ENCODE results near the gene EIF1.
"Not testable (repeated sequence)": the region's sequence is repeated elsewhere in the genome, so short reads cannot be mapped to it uniquely, and the experiment has no call there.

The EIF1 gene

DNA sequence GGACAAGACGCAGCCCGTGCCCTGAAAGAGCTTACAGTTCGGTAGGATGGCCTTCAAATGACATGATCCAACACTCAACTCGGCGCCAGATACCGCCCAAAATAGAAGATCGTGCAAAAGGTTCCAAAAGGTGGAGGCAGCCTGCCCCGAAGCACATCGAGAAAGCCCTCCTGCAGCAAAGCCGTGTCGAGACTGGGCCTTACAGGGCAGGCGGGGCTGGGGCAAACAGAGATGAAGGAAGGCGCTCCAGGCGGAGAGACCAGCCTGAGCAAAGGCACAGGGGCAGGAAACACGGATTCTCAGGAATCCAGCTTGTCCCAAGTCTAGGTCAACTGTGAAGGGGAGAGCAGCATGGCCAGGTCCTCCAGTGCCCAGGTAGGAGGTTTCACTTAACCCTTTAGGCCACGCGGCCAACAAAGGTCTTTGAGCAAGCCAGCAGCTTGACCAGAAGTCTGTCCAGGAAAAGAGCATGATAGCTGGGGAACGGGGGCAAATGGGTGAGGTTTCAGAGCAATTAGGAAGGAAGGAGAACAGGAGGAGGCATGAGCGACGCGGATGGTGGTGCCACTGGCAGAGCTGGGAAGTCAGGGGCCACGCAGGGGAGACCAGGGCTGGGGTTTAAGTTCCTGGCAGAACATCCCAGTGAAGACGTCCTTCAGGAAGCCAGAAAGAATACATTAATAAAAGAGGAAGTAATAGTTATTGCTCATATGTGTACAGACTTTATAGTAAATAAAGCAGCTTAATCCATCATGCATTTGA is 21.2 kb upstream of the EIF1 start:
- Histone ChIP-seq H3K27ac (ENCODE audit: low read length, poor library complexity, severe bottlenecking) (no peak overlapping the region), H3K9ac (ENCODE audit: low read length) (peak overlapping the region; percentile 80), H3K27me3 (ENCODE audit: control insufficient read depth in 1 of 2, insufficient read depth in 1 of 2, low read length in 2 of 2) (no peaks in the 10 kb centered on the region), H3K9me3 (ENCODE audit: control insufficient read depth, low read length) (no peaks in the 10 kb centered on the region), H3K36me3 (ENCODE audit: control insufficient read depth in 1 of 2, insufficient read depth in 2 of 2, low read depth in 1 of 2, low read length in 2 of 2) (no peaks in the 10 kb centered on the region), H3K79me1 (replicated peaks; ENCODE audit: low read length, poor library complexity, severe bottlenecking) (no peaks in the 10 kb centered on the region), H4K8ac (ENCODE audit: low read length) (peak overlapping the region; percentile 4), H3K4me2 (ENCODE audit: low read length, poor library complexity, severe bottlenecking) (no peak overlapping the region), H2BK5ac (ENCODE audit: low read depth, low read length, poor library complexity, severe bottlenecking) (no peak overlapping the region), H2AFZ (ENCODE audit: low read depth, low read length) (peak overlapping the region; percentile 59), H2BK12ac (ENCODE audit: low read length in 2 of 2) (peak overlapping the region; percentile 14 to 89), H2BK15ac (ENCODE audit: low read depth, poor library complexity, severe bottlenecking) (no peak overlapping the region), H3K18ac (ENCODE audit: low read depth in 1 of 2, low read length in 2 of 2) (peak overlapping the region in 1 of 2 experiments; percentile 55), H3K14ac (ENCODE audit: low read length in 2 of 2) (no peak overlapping the region), H4K91ac (ENCODE audit: low read length) (peak overlapping the region; percentile 15), H3K4me1 (ENCODE audit: control insufficient read depth, insufficient read depth, low read depth, low read length) (peaks cover 37% of the 10 kb centered on the region), H2BK120ac (ENCODE audit: low read depth, low read length) (no peak overlapping the region), H3K4ac (ENCODE audit: low read depth in 1 of 2, low read length in 2 of 2) (peak overlapping the region; percentile 17 to 29), H3K23ac (ENCODE audit: low read length in 2 of 2) (no peak overlapping the region), H3K4me3 (ENCODE audit: insufficient read depth in 1 of 2, low read depth in 1 of 2, low read length in 2 of 2) (peak overlapping the region in 1 of 2 experiments; percentile 72), H2AK5ac (ENCODE audit: low read length, severe bottlenecking) (peak overlapping the region; percentile 67)
- DNase-seq: no peak
- 57% methylated on average over 22 of the region's 23 CpGs for WGBS

DNA sequence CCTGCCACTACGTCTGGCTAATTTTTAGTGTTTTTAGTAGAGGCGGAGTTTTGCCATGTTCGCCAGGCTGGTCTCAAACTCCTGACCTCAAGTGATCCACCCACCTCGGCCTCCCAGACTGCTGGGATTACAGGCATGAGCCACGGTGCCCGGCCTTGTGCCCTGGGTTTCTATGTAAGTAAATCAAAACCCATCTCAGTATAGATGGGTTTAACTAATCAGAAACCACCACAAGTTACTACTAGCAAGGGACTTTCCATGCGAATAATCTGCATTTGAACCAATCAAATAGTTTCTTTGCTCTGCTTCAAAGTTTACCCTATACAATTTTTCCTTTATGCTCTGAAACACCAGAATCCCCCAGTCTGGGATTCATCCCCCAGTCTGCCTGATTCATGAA is 16.5 kb upstream of the EIF1 start:
- no peak overlapping the region for H2BK120ac ChIP-seq (ENCODE audit: low read depth, low read length)
- peaks cover 21% of the 10 kb centered on the region for H3K4me1 ChIP-seq (ENCODE audit: control insufficient read depth, insufficient read depth, low read depth, low read length)
- no peak overlapping the region for H3K4me2 ChIP-seq (ENCODE audit: low read length, poor library complexity, severe bottlenecking)
- H3K36me3 ChIP-seq (ENCODE audit: control insufficient read depth in 1 of 2, insufficient read depth in 2 of 2, low read depth in 1 of 2, low read length in 2 of 2): no peaks in the 10 kb centered on the region
- H2AK5ac ChIP-seq (ENCODE audit: low read length, severe bottlenecking): no peak overlapping the region
- WGBS: 94% methylated on average over 7 of the region's 7 CpGs
- no peak overlapping the region for H3K9ac ChIP-seq (ENCODE audit: low read length)
- no peak overlapping the region for H3K4me3 ChIP-seq (ENCODE audit: insufficient read depth in 1 of 2, low read depth in 1 of 2, low read length in 2 of 2)
- no peak overlapping the region for H2AFZ ChIP-seq (ENCODE audit: low read depth, low read length)
- no peak overlapping the region for H2BK15ac ChIP-seq (ENCODE audit: low read depth, poor library complexity, severe bottlenecking)
- H3K27ac ChIP-seq (ENCODE audit: low read length, poor library complexity, severe bottlenecking): no peak overlapping the region
- H3K18ac ChIP-seq (ENCODE audit: low read depth in 1 of 2, low read length in 2 of 2): no peak overlapping the region
- H3K4ac ChIP-seq (ENCODE audit: low read depth in 1 of 2, low read length in 2 of 2): no peak overlapping the region
- no peak for DNase-seq
- no peak overlapping the region for H3K14ac ChIP-seq (ENCODE audit: low read length in 2 of 2)
- no peak overlapping the region for H3K23ac ChIP-seq (ENCODE audit: low read length in 2 of 2)
- H3K79me1 ChIP-seq (replicated peaks; ENCODE audit: low read length, poor library complexity, severe bottlenecking): no peaks in the 10 kb centered on the region
- H4K8ac ChIP-seq (ENCODE audit: low read length): no peak overlapping the region
- H3K27me3 ChIP-seq (ENCODE audit: control insufficient read depth in 1 of 2, insufficient read depth in 1 of 2, low read length in 2 of 2): no peaks in the 10 kb centered on the region
- no peak overlapping the region for H2BK5ac ChIP-seq (ENCODE audit: low read depth, low read length, poor library complexity, severe bottlenecking)
- H2BK12ac ChIP-seq (ENCODE audit: low read length in 2 of 2): no peak overlapping the region
- H3K9me3 ChIP-seq (ENCODE audit: control insufficient read depth, low read length): no peaks in the 10 kb centered on the region
- no peak overlapping the region for H4K91ac ChIP-seq (ENCODE audit: low read length)

DNA sequence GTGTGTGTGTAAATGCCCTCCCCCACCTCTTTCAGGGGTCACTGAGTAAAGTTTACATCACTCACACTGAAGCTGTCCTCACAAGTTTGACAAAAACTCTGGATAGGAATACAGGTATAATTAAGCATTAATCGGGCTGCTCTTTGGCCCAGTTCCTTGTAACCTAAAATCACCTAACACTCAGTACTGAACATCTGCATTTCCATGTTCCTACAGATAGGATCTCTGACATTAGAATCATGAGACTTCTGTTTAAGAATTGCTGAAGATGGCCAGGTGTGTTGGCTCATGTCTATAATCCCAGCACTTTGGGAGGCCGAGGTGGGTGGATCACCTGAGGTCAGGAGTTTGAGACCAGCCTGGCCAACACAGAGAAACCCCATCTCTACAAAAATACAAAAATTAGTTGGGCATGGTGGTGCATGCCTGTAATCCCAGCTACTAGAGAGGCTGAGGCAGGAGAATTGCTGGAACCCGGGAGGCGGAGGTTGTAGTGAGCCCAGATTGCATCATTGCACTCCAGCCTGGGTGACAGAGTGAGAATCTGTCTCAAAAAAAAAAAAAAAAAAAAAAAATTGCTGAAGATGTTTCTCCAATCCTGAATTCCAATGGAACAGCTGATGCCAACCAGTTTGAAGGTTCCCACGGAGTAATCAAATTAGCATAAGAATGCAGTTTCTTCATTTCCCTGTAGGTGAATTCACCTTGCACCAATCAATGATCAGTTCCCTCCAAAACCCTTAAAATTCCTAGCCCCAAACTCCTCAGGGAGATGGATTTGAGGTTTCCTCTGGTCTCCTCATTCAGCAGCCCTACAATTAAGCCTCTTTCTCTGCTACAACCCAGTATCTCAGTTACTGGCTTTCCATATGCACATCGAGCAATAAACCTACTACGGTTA is 13.3 kb upstream of the EIF1 start:
- H2AK5ac ChIP-seq (ENCODE audit: low read length, severe bottlenecking): peak overlapping the region; percentile 98
- H3K79me1 ChIP-seq (replicated peaks; ENCODE audit: low read length, poor library complexity, severe bottlenecking); H3K4me2 ChIP-seq (ENCODE audit: low read length, poor library complexity, severe bottlenecking); H3K9ac ChIP-seq (ENCODE audit: low read length); H2BK120ac ChIP-seq (ENCODE audit: low read depth, low read length); H3K18ac ChIP-seq (ENCODE audit: low read depth in 1 of 2, low read length in 2 of 2); H4K8ac ChIP-seq (ENCODE audit: low read length); H3K23ac ChIP-seq (ENCODE audit: low read length in 2 of 2); DNase-seq; H2BK15ac ChIP-seq (ENCODE audit: low read depth, poor library complexity, severe bottlenecking); H4K91ac ChIP-seq (ENCODE audit: low read length); H3K27me3 ChIP-seq (ENCODE audit: control insufficient read depth in 1 of 2, insufficient read depth in 1 of 2, low read length in 2 of 2); H3K14ac ChIP-seq (ENCODE audit: low read length in 2 of 2); H3K36me3 ChIP-seq (ENCODE audit: control insufficient read depth in 1 of 2, insufficient read depth in 2 of 2, low read depth in 1 of 2, low read length in 2 of 2); H3K4me3 ChIP-seq (ENCODE audit: insufficient read depth in 1 of 2, low read depth in 1 of 2, low read length in 2 of 2); H2AFZ ChIP-seq (ENCODE audit: low read depth, low read length); H3K9me3 ChIP-seq (ENCODE audit: control insufficient read depth, low read length); H3K4ac ChIP-seq (ENCODE audit: low read depth in 1 of 2, low read length in 2 of 2); H2BK12ac ChIP-seq (ENCODE audit: low read length in 2 of 2): not testable (repeated sequence)
- 97% methylated on average over 6 of the region's 7 CpGs for WGBS
- H3K4me1 ChIP-seq (ENCODE audit: control insufficient read depth, insufficient read depth, low read depth, low read length): peaks cover 14% of the 10 kb centered on the region
- H2BK5ac ChIP-seq (ENCODE audit: low read depth, low read length, poor library complexity, severe bottlenecking): peak overlapping the region; percentile 77
- H3K27ac ChIP-seq (ENCODE audit: low read length, poor library complexity, severe bottlenecking): peak overlapping the region; percentile 84

DNA sequence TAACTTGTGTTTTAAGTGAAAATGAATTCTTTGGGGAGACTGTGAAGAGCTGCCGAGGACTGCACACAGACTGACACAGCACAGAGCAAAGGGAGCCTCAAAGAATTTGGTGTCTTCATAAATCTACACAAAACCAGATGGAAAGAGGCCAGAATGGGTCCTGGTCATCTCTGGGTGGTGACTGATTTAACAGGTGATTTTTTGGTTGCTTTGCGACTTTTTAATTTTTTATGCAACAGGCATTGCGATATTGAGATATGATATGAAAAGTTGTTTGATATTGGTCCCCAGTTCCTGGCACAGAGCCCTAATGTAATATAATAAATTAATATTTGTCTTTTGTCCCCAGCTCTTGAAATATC is 12.6 kb upstream of the EIF1 start:
- no peak for DNase-seq
- no peak overlapping the region for H3K9ac ChIP-seq (ENCODE audit: low read length)
- no peak overlapping the region for H2AFZ ChIP-seq (ENCODE audit: low read depth, low read length)
- no peak overlapping the region for H4K91ac ChIP-seq (ENCODE audit: low read length)
- no peak overlapping the region for H2AK5ac ChIP-seq (ENCODE audit: low read length, severe bottlenecking)
- no peak overlapping the region for H3K23ac ChIP-seq (ENCODE audit: low read length in 2 of 2)
- H3K4me1 ChIP-seq (ENCODE audit: control insufficient read depth, insufficient read depth, low read depth, low read length): peaks cover 12% of the 10 kb centered on the region
- H3K18ac ChIP-seq (ENCODE audit: low read depth in 1 of 2, low read length in 2 of 2): no peak overlapping the region
- peak overlapping the region; percentile 84 for H3K27ac ChIP-seq (ENCODE audit: low read length, poor library complexity, severe bottlenecking)
- H3K4ac ChIP-seq (ENCODE audit: low read depth in 1 of 2, low read length in 2 of 2): no peak overlapping the region
- H2BK12ac ChIP-seq (ENCODE audit: low read length in 2 of 2): no peak overlapping the region
- WGBS: 92% methylated on average over 2 of the region's 3 CpGs
- H3K27me3 ChIP-seq (ENCODE audit: control insufficient read depth in 1 of 2, insufficient read depth in 1 of 2, low read length in 2 of 2): no peaks in the 10 kb centered on the region
- no peak overlapping the region for H2BK15ac ChIP-seq (ENCODE audit: low read depth, poor library complexity, severe bottlenecking)
- H2BK5ac ChIP-seq (ENCODE audit: low read depth, low read length, poor library complexity, severe bottlenecking): peak overlapping the region; percentile 77
- H3K9me3 ChIP-seq (ENCODE audit: control insufficient read depth, low read length): no peaks in the 10 kb centered on the region
- H3K4me3 ChIP-seq (ENCODE audit: insufficient read depth in 1 of 2, low read depth in 1 of 2, low read length in 2 of 2): no peak overlapping the region
- H3K14ac ChIP-seq (ENCODE audit: low read length in 2 of 2): no peak overlapping the region
- H3K4me2 ChIP-seq (ENCODE audit: low read length, poor library complexity, severe bottlenecking): no peak overlapping the region
- H3K79me1 ChIP-seq (replicated peaks; ENCODE audit: low read length, poor library complexity, severe bottlenecking): no peaks in the 10 kb centered on the region
- no peaks in the 10 kb centered on the region for H3K36me3 ChIP-seq (ENCODE audit: control insufficient read depth in 1 of 2, insufficient read depth in 2 of 2, low read depth in 1 of 2, low read length in 2 of 2)
- H4K8ac ChIP-seq (ENCODE audit: low read length): no peak overlapping the region
- no peak overlapping the region for H2BK120ac ChIP-seq (ENCODE audit: low read depth, low read length)

Data from mesenchymal stem cell (in vitro differentiated cells and primary cell).